GM18519 (cell line): ENCODE measurements around the gene COL4A2.

Experiments used
- ATAC-seq: cut with Tn5 transposase; IDR thresholded peaks from one replicate; pipeline ENCODE4 v1.9.1; 2021; ENCODE audit warnings: mild to moderate bottlenecking, moderate library complexity; ENCODE audit not compliant: unreplicated experiment, low FRiP score

Gene COL4A2

DNA sequence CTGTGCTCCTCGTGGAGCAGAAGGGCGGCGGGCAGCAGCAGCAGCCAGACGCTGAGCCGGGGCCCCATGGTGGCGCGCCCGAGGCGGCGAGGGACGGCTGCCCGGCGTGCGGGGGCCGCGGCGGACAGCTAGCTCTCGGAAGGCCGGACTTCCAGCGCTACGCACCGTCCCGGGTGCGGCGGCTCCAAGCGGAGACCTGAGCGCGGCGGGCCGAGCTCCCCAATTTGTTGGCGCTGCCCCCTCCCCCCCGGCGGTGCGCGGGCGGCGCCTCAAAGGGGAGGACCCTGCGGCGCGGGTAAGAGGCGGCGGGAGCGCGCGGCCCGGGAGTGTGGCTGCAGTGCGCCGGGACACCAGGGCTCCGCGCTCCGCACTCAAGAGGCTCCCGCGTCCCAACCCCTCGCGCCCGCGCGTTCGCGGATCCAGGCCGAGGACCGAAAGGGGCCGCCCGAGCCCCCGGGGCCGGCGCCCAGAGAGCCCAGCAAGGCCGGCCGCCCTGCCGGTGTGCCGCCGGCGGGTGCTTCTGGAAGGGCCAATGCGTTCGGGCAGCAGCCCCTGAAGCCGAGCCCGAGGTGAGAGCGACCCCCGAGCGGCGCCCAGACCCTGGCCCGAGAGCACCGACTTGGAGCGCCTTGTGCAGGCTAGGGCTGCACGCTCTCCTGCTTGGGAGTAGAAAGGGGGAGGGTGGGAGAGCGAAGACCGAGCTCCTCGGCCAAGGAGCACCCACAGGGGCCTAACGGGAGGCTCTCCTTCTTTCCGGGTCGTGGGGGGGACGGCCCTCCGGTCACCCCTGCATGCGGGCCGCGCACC lies at the start of gene COL4A2, which contains the start of gene COL4A1:
COL4A2 (plus strand) TSS at position 325 of the 807 bp plus-strand sequence. CDS start 620 bp downstream, outside the sequence.
COL4A1 (minus strand) TSS at position 198 of the 807 bp plus-strand sequence; CDS start at position 68, 130 bp downstream.
- no peak for ATAC-seq

DNA sequence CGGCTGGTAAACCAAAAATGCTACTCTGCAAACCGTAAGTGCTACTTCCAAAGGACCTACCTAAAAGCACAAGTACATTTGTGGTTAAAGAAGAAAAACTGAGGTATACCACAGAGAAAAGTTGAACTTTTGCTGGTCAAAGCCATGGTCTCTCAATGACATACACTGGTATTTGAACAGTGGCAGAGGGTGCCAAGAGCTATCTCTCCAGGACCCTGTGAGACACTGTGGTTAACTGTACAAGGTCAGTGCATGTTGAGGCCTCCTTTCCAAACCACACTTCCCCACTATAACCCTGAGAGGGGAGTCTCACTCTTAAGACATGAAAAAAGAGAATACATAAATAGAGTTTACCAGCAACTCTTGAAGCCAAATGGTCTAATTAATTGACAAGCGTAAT lies 49.7 kb upstream of the COL4A2 start:
- no peak for ATAC-seq

DNA sequence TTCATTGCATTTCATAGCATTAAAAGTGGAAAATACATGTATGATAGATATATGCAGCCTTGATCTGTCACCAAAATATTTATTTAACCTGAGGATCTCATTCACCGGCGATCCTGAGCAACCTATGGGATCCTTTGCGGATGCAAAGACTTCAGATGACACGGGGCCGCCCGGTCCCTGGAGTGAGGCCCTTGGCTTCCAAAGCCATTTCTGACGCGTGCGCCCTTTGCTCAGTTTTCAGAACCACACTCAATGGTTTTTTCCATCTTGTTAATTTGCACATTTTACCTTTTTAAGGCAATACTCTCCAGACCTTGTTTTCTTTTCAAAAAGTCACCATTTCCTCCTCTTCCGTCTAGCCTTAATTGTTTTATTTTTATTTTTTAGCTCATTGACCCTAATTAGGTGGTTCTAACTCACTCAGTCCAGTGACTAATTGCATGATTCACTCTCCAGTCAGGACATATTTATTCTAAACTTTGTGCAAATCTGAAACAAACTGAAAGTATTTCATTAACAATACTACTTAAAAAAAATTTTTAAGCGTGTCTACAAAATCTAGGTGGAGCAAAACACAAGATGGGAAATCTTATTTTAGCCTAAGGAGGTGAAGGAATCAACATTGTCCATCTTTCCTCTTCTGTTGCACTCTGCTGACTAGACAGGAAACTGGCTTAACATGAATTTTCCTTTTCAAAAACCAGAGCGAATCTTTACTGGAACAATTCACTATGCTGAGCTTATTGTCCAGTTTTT lies 48.0 kb upstream of the COL4A2 start:
- ATAC-seq = no peak

DNA sequence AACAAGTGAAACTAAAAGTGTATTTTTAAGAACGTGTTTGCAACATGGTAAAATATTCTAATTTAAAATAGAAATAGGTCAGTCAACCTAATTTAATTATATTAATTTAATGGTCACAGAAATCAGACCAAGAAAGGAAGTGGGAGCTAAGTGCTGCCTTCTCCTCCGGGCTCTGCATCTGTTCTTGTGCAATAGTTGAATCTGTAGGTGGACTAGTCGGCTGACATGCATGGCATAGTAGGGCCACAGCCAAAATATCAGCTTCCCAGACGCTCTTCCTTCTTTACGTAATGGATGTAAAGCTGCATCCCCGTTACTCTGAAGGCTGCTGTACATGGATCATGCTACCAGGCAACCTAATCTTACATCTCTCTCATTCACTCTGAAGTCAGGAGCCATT lies 47.4 kb upstream of the COL4A2 start:
- ATAC-seq = no peak

DNA sequence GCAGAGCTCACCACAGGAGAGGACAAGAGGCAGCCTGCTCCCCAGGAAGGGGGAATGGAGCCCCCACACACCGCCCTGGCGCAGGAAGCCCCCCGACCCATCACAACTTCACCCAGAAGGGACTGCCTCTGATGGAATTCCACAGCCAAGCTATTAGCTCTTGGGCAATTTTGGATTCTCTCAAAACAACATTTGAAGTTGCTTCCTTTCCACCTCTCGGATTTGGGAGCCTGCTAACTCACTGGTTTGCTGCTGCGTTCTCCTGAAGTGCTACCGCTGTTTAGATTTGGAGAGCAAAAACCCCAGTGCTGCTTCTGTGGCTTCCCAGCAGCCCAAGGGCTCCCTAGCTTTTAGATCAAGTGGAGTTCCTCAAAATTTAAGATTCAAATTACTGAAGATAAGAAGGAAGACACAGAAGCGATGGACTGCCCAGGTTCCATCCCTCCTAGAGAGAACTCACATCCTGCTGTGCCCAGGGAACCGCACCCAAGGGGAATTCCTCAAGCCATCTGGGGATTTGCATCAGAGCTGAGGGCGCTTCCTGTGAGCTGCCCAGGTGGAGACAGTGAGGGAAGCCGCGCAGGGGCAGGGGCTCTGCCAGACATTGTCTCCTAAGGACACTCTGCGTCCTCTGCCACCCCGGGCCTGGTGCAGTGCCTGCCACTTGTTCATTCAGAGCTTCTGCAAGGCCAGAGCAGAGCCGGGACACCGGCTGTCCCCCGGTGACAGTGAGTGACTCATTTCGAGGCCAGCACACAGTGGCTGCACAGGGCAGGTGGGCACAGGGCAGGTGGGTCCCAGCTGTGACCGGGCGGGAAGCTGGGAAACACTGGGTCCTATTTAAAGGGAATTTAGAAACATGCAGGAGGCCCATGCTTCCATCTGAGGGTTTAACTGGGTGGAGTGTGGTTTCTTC lies 45.7 kb upstream of the COL4A2 start:
- ATAC-seq = no peak

DNA sequence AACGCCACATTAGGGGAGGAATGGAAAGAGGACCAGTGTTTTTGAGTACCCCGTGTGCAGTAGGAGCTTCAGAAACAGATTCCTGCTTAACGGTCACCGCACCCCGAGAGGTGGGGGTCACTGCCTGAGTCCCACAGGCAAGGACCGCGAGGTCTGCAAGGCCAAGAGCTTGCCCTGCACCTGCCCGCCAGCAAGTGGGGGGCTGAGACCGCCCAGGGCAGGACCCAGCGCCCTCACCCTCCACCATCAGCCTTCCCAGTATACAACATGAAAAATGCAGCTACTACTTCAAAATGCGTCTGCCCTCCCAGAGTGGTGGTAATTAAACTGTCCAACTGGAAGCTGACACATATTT lies 45.0 kb upstream of the COL4A2 start:
- ATAC-seq = no peak

DNA sequence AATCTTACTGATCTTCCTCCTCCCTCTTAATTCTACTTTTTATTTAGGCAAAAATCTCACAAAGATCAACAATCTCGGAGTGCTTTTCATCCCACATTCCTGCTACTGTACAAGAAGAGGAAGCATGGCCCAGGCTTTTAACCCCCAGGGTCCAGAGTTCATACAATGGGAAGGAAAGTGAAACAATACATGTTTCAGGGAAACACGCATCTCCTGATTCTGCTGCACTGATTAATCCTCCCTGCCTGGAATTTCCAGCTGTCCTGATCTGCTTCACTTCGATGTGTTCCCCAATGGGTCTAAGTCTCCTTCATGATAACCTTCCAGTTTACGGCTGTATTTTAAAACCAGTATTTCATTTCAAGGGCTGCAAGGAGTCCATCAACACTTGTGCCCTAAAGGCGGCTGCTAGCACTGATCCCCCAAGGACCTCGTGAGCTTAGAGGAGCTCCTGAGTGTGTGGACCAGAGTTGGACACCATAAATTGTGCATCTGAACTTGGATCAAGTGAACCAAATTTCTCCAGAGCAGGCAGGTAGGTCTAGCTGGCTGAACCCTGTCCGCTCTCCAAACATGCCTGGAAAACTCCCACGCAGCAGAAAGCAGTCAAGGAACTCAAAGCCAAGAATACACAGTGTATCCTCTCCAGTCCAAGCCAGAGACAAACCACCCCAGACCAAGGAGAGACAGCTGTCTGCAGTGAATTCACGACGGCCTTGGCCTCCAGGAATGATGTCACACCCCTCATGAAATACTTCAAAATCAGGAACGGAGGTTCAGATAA lies 44.4 kb upstream of the COL4A2 start:
- no peak for ATAC-seq

DNA sequence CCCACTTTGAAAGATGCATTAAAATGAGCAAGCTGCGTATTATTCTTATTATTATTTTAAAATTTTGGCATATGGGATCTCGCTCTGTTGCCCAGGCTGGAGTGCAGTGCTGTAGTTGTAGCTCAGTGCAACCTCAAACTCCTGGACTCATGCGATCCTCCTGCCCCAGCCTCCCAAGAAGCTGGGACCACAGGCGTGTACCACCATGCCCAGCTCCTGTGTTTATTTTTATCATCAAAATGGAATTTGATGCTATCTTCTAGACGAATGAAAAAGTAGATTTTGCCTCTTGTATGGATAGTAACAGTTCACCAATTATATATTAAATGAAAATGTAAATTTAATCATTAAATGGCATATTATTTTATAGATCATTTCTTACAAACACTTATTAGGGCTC lies 43.7 kb upstream of the COL4A2 start:
- no peak for ATAC-seq

DNA sequence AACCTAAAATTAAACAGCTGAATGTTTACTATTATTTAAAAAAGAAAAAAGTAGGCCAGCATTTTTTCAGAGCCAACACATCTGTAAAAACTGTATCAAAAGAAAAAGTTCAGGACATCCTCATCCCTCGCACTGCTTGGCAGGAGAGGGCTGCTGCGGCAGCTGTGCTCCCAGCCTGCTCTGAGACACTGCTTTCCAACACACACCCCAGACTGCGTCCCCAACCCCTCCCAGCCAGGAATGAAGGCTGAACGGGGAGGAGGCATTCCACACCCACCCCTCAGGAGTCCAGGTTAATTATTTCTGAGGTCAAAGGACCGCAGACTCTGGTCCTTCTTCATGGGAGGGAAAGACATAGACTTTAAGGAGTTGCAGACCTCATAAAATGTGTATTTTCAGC lies 43.2 kb upstream of the COL4A2 start:
- no peak for ATAC-seq

DNA sequence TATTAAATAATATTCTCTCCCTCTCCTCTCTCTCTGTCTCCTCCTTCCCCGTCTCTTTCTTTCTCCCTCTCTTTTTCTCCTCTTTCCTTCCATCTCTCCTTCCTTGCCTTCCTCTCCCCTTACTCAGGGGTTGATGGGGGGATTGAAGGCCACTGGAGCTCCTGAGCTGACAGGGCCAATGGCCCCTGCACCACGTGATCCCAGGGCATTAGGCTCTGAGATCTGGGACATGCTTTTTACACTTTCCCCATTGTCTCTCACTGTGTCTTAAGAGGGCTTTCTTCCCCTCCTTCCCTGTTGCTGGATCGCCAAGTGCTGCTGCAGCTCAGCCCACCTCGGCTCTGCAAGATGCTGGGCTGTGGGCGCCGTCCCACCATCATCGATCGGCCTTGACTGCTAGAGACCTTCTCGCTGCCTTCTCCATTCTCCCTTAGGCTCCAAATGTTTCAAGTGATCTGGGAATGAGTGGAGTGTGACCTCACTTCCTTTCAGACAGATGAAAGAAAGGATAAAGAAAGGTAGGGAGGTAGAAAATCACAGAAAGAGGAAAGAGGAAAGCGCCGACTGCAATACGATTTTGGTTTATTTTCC lies 42.3 kb upstream of the COL4A2 start:
- no peak for ATAC-seq

DNA sequence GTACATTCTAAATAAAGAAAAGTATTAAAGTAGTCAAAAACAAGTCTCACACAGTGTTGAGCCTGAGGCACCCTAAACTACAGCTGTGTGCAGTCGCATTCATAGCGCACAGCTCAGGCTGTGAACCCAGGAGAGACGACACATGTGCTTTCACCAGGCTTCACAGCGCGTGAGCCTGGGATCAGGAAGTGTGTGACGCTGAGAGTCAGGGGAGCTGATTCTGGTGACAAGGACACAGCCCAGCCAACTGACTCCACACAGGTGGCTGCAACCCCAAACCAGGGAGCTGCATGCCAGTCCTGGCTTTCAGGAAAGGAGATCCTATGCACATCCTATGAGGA lies 41.8 kb upstream of the COL4A2 start:
- ATAC-seq = no peak

DNA sequence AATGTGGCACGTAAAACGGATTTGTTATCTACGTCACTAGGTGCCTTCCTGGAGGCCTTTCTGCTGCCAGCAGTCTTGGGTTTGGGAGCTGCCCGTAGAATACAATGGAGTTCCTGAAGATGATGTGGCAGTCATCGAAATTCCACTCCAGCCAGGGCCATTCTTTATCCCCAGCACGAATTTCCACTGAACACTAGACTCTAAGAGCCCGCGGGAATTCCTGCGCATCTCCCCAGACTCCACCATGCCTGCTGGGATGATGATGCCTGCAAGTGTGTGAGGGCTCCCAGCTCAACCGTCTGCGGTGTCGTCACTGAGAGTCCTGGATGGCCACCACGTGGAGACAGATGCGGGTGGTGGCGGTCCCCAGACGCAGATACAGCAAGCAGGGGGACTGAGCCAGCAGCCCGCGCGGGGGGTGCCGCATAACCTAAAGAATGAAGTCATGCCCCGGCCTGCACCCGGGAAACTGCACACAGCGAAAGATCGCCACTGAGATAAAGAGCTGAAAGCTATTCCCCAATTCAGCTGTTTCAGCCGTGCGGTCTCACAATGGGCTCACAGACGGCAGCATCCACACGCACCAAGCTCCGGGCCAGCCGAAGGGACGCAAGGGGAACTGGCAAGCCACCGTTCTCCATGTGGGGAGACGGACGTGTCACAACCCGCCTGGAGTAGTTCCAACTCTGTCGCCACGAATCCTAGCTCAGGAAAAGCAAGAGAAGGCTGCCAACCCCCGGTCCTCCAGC lies 41.2 kb upstream of the COL4A2 start:
- no peak for ATAC-seq

DNA sequence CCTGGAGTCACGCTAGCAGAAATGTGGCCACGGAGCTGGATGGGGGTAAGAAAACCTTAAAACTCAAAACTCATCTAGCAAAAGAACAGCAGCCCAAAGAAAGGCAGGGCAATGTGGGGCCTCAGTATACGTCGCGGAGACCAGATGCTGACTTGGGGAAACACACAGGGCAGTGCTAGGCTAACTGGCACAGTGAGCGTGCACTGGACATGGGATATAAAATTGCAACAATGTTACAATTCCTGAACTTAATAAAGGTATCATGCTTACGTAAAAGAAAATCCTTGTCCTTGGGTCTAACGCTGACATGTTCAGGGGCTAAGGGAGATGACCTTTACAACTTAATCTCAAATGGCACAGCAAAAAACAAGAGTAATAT lies 40.7 kb upstream of the COL4A2 start:
- ATAC-seq = no peak

DNA sequence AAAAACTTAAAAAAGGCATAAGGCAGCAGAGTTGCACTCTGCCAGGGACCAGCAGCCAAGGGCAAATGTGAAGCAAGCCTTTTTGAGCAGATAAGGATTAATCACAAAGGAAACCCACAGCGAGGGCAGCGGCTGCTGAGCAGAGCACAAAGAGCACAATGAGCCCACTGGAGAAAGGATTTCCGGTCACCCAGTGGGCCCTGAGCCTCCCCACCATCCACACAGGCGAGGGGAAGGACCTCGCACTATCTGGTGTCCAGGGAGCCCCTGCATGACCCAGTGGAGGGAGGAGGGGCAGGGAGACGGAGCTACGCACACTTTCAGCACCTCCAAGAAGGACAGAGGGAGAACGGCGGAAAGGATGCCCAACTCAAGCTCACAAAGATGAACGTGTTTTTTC lies 40.1 kb upstream of the COL4A2 start:
- no peak for ATAC-seq

DNA sequence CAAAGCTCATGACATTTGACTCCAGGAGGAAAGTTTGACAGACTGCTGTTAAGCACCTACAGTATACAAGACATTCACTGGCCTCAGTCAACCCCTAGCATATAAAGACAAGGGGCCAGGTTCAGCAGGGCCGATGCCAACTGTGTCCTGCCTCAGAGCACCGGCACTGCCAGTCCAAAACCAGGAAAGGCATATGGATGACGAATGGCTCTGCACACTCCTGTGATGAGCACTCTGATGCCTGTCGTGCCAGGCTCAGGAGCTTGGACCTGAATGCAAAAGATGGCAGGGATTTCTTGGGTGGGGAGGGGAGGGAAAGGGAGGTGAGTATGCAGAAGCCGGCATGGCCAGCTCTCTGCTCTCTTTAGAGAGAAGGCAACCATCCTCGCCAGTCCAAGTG lies 39.0 kb upstream of the COL4A2 start:
- no peak for ATAC-seq

DNA sequence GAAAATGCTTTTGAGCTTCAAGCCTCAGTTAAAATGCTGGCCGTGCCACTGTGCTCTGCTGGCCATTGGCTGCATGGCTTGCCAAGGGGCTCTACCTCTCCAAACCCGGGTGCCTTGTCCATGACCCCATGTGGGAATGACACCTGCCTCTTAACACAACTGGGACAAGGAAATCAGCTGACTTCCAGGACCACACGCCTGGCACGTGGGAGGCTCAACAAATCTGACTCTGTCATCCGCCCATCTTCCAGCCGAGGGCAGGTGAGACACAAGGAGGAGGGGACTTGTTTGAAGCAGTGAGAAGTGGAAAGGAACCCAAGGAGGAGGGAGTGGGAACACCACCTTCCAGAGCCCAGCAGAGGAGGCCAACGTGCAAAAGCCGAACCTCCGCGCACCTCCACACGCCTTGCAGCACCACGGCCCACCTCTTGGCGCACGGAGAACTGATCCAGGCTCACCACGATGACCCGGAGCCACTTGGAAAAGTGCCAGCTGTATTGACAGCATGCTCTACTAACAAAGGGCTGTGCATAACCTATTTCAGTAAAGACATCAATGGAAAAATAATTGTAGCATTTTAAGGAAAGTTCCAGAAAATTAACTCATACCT lies 38.4 kb upstream of the COL4A2 start:
- ATAC-seq = no peak

DNA sequence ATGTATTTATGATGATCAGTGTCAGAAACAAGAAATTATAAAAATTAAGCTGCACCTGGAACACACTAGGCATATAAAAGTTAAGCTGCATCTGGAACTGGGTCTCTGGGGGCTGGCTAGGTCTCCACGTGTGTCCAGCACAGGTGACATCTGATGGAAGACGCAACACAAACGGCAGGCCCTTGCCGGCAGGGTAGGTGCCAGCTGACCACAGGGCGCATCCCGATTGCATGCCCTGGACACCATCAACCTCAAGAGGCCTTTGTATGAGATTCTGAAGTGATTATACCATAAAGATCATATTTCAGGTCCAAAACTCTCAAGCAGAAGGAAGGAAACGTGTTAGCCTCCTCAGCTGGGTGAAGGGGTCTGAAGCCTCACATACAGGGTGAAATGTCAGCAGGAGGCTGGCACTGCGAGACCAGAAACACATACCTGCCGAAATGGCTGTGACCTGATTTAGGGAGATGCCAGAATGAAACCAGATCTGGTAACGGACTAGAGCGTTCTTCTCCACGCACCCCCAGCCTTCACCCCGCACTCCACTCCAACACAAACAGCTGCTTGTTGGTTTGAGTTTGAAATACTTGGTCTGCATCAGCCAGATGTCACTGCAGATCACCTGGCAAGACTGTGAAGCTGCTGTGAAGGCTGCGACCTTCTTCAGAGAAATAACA lies 37.4 kb upstream of the COL4A2 start:
- ATAC-seq = no peak

DNA sequence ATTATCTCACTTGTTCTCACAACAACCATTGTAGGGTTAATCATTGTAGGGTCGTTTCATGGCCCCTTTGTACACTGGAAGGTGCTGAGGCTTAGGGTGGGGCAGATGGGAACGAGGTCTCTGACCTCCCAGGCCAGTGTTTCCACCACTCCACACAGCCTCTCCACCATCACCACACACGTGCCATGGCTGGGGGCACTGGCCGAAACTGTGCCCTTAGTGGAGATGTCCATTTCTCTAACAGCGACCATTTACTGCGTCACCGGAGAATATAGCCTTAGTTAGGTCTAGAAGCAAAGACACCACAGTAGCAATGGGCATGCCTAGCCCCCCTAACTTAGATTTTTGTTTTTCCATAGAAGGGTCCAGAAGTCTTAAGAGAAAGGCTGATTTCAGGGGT lies 36.6 kb upstream of the COL4A2 start:
- no peak for ATAC-seq
